ENCODE measurements around the gene LIN7A. TPM values are rescaled to one million over a fixed set of nuclear protein-coding genes. Genes with fewer than 3 reads are reported as not detected.

Gene LIN7A
- total and polyA plus RNA-seq, 2 donors from 2014 or later, result 9.7 to 9.9 TPM

DNA sequence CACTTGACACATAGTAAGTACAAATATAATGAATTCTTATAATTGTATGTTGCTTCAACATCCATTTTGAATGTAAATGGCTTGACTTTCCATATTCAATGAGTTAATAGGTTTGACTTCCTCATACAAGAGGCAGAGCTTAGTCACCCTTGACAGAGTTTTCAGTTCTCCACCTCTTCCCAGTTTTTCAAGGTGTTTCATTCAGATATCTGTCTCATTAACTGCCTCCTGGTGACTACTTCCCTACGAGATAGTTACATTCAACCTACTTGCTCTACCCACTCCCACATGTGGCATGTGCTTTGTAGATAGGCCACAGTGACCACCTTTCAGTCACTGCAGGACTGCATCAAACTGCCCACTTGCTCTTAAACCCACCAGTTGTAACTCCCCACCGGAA lies 161.0 kb downstream of the LIN7A start:
- Histone ChIP-seq H3K9ac (ENCODE audit: low read length in 3 of 3) (no peak overlapping the region), H3K27me3 (ENCODE audit: control insufficient read depth, insufficient read depth, low read length) (no peaks in the 10 kb centered on the region), H3K4me1 (ENCODE audit: control insufficient read depth in 2 of 3, insufficient read depth in 2 of 3, low read depth in 1 of 3, low read length in 3 of 3) (peaks cover 0 to 20% (median 9%) of the 10 kb centered on the region in 3 donors), H3K9me3 (ENCODE audit: control insufficient read depth in 2 of 3, insufficient read depth in 1 of 3, low read length in 3 of 3) (no peaks in the 10 kb centered on the region), H3K36me3 (ENCODE audit: control insufficient read depth in 2 of 3, insufficient read depth in 3 of 3, low read length in 3 of 3) (no peaks in the 10 kb centered on the region), H3K4me3 (ENCODE audit: low read length in 3 of 3) (no peak overlapping the region), H3K27ac (ENCODE audit: low read depth in 2 of 2, low read length in 2 of 2) (peak overlapping the region; percentile 82 to 91)
- DNase-seq, result no peak
- no peak for FAIRE-seq
- TF ChIP-seq, protein P1, sequence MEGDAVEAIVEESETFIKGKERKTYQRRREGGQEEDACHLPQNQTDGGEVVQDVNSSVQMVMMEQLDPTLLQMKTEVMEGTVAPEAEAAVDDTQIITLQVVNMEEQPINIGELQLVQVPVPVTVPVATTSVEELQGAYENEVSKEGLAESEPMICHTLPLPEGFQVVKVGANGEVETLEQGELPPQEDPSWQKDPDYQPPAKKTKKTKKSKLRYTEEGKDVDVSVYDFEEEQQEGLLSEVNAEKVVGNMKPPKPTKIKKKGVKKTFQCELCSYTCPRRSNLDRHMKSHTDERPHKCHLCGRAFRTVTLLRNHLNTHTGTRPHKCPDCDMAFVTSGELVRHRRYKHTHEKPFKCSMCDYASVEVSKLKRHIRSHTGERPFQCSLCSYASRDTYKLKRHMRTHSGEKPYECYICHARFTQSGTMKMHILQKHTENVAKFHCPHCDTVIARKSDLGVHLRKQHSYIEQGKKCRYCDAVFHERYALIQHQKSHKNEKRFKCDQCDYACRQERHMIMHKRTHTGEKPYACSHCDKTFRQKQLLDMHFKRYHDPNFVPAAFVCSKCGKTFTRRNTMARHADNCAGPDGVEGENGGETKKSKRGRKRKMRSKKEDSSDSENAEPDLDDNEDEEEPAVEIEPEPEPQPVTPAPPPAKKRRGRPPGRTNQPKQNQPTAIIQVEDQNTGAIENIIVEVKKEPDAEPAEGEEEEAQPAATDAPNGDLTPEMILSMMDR (IDR thresholded peaks at IDR 0.05; ENCODE audit: borderline replicate concordance, extremely low read depth, insufficient read depth), result no peak
- intact Hi-C loops (cut with DNase I), result no loop called here

DNA sequence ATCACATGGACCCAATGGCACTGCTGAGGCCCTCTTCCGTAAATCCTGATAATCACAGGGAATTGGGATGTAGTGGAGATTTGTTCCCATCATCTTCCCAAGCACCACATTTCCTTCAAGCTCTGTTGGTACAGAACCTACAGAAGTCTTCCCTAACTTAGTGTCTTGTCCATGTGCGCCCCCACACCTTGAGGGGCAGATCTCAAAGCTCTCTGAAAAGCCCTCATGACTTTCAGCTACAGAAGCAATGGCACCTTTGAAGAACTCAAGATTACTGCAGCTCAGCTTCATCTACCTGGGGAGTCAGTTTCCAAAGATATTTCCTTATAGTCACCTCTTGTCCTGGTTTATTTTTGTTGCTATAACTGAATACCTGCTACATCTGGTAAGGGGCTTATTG lies 166.8 kb downstream of the LIN7A start:
- H3K36me3 ChIP-seq (ENCODE audit: control insufficient read depth in 2 of 3, insufficient read depth in 3 of 3, low read length in 3 of 3), result no peaks in the 10 kb centered on the region
- TF ChIP-seq, protein P1 (IDR thresholded peaks at IDR 0.05; ENCODE audit: borderline replicate concordance, extremely low read depth, insufficient read depth), result no peak
- intact Hi-C loops (cut with DNase I), result no loop called here
- H3K9ac ChIP-seq (ENCODE audit: low read length in 3 of 3), result no peak overlapping the region
- no peak for DNase-seq
- H3K4me1 ChIP-seq (ENCODE audit: control insufficient read depth in 2 of 3, insufficient read depth in 2 of 3, low read depth in 1 of 3, low read length in 3 of 3), result no peaks in the 10 kb centered on the region
- no peak for FAIRE-seq
- H3K4me3 ChIP-seq (ENCODE audit: low read length in 3 of 3), result no peak overlapping the region
- H3K27me3 ChIP-seq (ENCODE audit: control insufficient read depth, insufficient read depth, low read length), result no peaks in the 10 kb centered on the region
- H3K27ac ChIP-seq (ENCODE audit: low read depth in 2 of 2, low read length in 2 of 2), result no peak overlapping the region
- H3K9me3 ChIP-seq (ENCODE audit: control insufficient read depth in 2 of 3, insufficient read depth in 1 of 3, low read length in 3 of 3), result no peaks in the 10 kb centered on the region

DNA sequence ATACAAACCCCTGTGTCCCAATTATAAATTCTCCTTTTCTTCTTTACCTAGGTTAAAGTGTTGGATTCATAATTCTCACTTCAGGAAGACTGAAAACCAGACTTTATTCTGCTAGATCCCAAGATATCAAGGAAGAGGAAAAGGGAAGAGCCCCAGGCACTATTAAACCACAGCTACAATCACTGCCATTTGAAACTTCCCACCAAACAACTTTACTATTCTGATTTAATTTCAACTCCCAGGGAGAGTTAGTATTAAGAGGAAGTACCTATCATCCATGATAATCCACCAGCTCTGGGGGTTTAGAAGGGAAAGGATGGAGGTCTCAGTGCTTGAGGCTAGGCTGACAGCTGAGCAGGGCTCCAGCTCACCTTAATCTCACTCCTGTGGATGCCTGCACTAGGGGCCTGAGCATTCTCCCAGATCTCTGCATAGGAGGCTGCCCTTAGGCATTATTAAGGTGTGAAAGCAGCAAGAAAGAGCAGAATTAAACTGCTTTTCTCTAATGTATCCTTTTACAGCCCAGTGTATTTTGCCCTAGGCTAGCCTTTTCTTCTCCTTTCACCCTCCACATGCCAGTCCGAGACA lies 168.1 kb downstream of the LIN7A start:
- no peaks in the 10 kb centered on the region for H3K9me3 ChIP-seq (ENCODE audit: control insufficient read depth in 2 of 3, insufficient read depth in 1 of 3, low read length in 3 of 3)
- no peak overlapping the region for H3K9ac ChIP-seq (ENCODE audit: low read length in 3 of 3)
- H3K27me3 ChIP-seq (ENCODE audit: control insufficient read depth, insufficient read depth, low read length), result no peaks in the 10 kb centered on the region
- no peaks in the 10 kb centered on the region for H3K36me3 ChIP-seq (ENCODE audit: control insufficient read depth in 2 of 3, insufficient read depth in 3 of 3, low read length in 3 of 3)
- DNase-seq, result no peak
- no peaks in the 10 kb centered on the region for H3K4me1 ChIP-seq (ENCODE audit: control insufficient read depth in 2 of 3, insufficient read depth in 2 of 3, low read depth in 1 of 3, low read length in 3 of 3)
- TF ChIP-seq, protein P1 (IDR thresholded peaks at IDR 0.05; ENCODE audit: borderline replicate concordance, extremely low read depth, insufficient read depth), result no peak
- H3K4me3 ChIP-seq (ENCODE audit: low read length in 3 of 3), result no peak overlapping the region
- no peak overlapping the region for H3K27ac ChIP-seq (ENCODE audit: low read depth in 2 of 2, low read length in 2 of 2)
- intact Hi-C loops (cut with DNase I), result no loop called here
- no peak for FAIRE-seq

DNA sequence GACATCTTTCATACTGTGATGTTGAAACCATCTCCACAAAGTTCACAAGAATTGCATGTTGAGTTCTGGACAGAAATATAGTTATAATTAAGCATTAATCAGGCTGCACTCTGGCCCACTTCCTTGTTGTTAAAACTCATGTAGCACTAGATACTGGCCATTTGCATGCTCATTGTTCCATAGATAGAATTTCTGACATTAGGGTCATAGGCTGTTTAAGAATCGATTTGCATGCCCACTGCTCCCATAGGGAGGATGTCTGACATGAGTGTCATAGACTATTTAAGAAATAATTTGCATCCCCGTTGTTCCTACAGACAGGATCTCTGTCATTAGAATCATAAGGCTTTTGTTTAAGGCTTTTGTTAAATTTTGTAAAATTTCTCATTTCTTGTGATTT lies 170.8 kb downstream of the LIN7A start:
- TF ChIP-seq, protein P1 (IDR thresholded peaks at IDR 0.05; ENCODE audit: borderline replicate concordance, extremely low read depth, insufficient read depth), result no peak
- intact Hi-C loops (cut with DNase I), result no loop called here
- H3K27ac ChIP-seq (ENCODE audit: low read depth in 2 of 2, low read length in 2 of 2), result no peak overlapping the region
- H3K4me1 ChIP-seq (ENCODE audit: control insufficient read depth in 2 of 3, insufficient read depth in 2 of 3, low read depth in 1 of 3, low read length in 3 of 3), result no peaks in the 10 kb centered on the region
- DNase-seq (no peak), FAIRE-seq (no peak)
- no peak overlapping the region for H3K9ac ChIP-seq (ENCODE audit: low read length in 3 of 3)
- no peak overlapping the region for H3K4me3 ChIP-seq (ENCODE audit: low read length in 3 of 3)
- H3K27me3 ChIP-seq (ENCODE audit: control insufficient read depth, insufficient read depth, low read length), result no peaks in the 10 kb centered on the region
- no peaks in the 10 kb centered on the region for H3K36me3 ChIP-seq (ENCODE audit: control insufficient read depth in 2 of 3, insufficient read depth in 3 of 3, low read length in 3 of 3)
- no peaks in the 10 kb centered on the region for H3K9me3 ChIP-seq (ENCODE audit: control insufficient read depth in 2 of 3, insufficient read depth in 1 of 3, low read length in 3 of 3)
